ENCODE results near the gene OR56A3.
"Not testable (repeated sequence)": the region's sequence is repeated elsewhere in the genome, so short reads cannot be mapped to it uniquely, and the experiment has no call there.

OR56A3 gene

DNA sequence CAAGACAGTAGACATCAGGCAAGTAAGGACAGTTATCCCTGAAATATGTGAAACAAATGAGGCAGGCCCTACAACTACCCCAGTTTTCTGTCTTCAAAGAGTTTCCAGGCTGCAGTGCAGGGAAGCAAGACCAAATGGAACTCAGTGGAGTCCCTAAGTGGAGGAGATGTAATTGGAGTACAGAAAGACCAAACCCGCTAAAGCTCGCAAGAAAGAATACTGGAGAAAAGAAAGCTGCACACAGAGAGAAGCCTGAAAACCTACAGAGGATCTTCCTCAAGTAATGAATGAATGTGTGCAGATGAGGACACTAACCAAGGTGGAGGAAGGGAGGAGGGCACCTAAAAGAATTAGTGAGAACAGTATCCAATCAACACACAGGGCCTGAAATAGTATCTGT is 1.3 kb upstream of the OR56A3 start:
- H3K9me3 ChIP-seq (ENCODE audit: control insufficient read depth, insufficient read depth, low read length): peaks cover 5% of the 10 kb centered on the region; the same call in 1 of the 2 replicates
- no peak overlapping the region for H3K27ac ChIP-seq (ENCODE audit: low read depth, low read length)
- H3K36me3 ChIP-seq (ENCODE audit: control insufficient read depth, low read length): no peaks in the 10 kb centered on the region
- H3K9me2 ChIP-seq (replicated peaks; ENCODE audit: control insufficient read depth, low read length): no peaks in the 10 kb centered on the region
- H3K4me2 ChIP-seq (ENCODE audit: low read length): no peak overlapping the region
- H4K20me1 ChIP-seq (ENCODE audit: control insufficient read depth, insufficient read depth, low read depth, low read length): no peaks in the 10 kb centered on the region
- H3K79me2 ChIP-seq (ENCODE audit: control insufficient read depth, low read length): no peaks in the 10 kb centered on the region
- H3K27me3 ChIP-seq (ENCODE audit: control insufficient read depth, low read length): peaks cover 14% of the 10 kb centered on the region
- H3K4me3 ChIP-seq (ENCODE audit: low read length): no peak overlapping the region
- no peaks in the 10 kb centered on the region for H3F3A ChIP-seq (ENCODE audit: control insufficient read depth, insufficient read depth)
- no peaks in the 10 kb centered on the region for H3K4me1 ChIP-seq (ENCODE audit: control insufficient read depth, low read length)
- TF ChIP-seq, protein P1, sequence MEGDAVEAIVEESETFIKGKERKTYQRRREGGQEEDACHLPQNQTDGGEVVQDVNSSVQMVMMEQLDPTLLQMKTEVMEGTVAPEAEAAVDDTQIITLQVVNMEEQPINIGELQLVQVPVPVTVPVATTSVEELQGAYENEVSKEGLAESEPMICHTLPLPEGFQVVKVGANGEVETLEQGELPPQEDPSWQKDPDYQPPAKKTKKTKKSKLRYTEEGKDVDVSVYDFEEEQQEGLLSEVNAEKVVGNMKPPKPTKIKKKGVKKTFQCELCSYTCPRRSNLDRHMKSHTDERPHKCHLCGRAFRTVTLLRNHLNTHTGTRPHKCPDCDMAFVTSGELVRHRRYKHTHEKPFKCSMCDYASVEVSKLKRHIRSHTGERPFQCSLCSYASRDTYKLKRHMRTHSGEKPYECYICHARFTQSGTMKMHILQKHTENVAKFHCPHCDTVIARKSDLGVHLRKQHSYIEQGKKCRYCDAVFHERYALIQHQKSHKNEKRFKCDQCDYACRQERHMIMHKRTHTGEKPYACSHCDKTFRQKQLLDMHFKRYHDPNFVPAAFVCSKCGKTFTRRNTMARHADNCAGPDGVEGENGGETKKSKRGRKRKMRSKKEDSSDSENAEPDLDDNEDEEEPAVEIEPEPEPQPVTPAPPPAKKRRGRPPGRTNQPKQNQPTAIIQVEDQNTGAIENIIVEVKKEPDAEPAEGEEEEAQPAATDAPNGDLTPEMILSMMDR (IDR thresholded peaks at IDR 0.05; ENCODE audit: low read depth, low read length, poor library complexity, severe bottlenecking): no peak
- no peak for TF ChIP-seq EZH2phosphoT487 (IDR thresholded peaks at IDR 0.05; ENCODE audit: borderline replicate concordance, low read length)

DNA sequence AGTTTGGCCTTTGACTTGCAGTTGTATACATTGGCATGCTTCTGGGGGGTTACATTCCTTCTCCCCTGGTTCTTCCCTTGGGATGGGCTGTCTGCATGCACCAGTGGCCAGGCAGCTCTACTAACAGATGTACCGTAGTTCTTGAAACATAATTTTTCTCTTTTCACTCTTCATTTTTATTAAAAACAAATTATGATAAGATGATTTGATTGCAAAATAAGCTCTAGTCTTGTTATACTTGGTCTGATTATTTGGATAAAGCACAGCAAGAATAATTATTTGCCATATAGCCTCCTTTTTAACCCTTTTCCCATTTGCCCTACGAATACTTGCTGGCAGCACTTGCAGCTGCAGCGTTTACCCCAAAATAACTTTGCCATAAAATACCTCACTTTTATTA is 13.5 kb downstream of the OR56A3 start:
- Histone ChIP-seq H3K9me2 (replicated peaks; ENCODE audit: control insufficient read depth, low read length) (no peaks in the 10 kb centered on the region), H3F3A (ENCODE audit: control insufficient read depth, insufficient read depth) (no peaks in the 10 kb centered on the region), H3K4me2 (ENCODE audit: low read length) (no peak overlapping the region), H3K36me3 (ENCODE audit: control insufficient read depth, low read length) (no peaks in the 10 kb centered on the region), H3K27me3 (ENCODE audit: control insufficient read depth, low read length) (0 out of 2 replicates have a peak, but pooled peaks cover 3% of the 10 kb centered on the region), H3K27ac (ENCODE audit: low read depth, low read length) (no peak overlapping the region), H4K20me1 (ENCODE audit: control insufficient read depth, insufficient read depth, low read depth, low read length) (no peaks in the 10 kb centered on the region), H3K9me3 (ENCODE audit: control insufficient read depth, insufficient read depth, low read length) (no peaks in the 10 kb centered on the region), H3K79me2 (ENCODE audit: control insufficient read depth, low read length) (no peaks in the 10 kb centered on the region), H3K4me3 (ENCODE audit: low read length) (no peak overlapping the region), H3K4me1 (ENCODE audit: control insufficient read depth, low read length) (no peaks in the 10 kb centered on the region)
- TF ChIP-seq, protein P1 (IDR thresholded peaks at IDR 0.05; ENCODE audit: low read depth, low read length, poor library complexity, severe bottlenecking): no peak
- no peak for TF ChIP-seq EZH2phosphoT487 (IDR thresholded peaks at IDR 0.05; ENCODE audit: borderline replicate concordance, low read length)

DNA sequence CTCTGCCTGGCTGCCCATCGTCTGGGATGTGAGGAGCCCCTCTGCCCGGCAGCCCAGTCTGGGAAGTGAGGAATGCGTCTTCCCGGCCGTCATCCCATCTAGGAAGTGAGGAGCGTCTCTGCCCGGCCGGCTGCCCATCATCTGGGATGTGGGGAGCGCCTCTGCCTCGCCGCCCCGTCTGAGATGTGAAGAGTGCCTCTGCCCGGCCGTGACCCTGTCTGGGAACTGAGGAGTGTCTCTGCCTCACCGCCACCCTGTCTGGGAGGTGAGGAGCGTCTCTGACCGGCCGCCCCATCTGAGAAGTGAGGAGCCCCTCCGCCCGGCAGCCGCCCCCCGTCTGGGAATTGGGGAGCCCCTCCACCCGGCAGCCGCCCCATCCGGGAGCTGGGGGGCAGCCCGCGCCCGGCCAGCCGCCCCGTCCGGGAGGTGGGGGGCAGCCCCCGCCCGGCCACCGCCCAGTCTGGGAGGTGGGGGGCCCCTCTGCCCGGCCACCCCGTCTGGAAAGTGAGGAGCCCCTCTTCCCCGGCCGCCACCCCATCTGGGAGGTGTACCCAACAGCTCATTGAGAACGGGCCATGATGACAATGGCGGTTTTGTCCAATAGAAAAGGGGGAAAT is 18.8 kb downstream of the OR56A3 start:
- not testable (repeated sequence) for H3K4me1 ChIP-seq (ENCODE audit: control insufficient read depth, low read length); H3K9me2 ChIP-seq (replicated peaks; ENCODE audit: control insufficient read depth, low read length); H3K36me3 ChIP-seq (ENCODE audit: control insufficient read depth, low read length); H3F3A ChIP-seq (ENCODE audit: control insufficient read depth, insufficient read depth); H3K27ac ChIP-seq (ENCODE audit: low read depth, low read length); H4K20me1 ChIP-seq (ENCODE audit: control insufficient read depth, insufficient read depth, low read depth, low read length); H3K27me3 ChIP-seq (ENCODE audit: control insufficient read depth, low read length); H3K4me3 ChIP-seq (ENCODE audit: low read length); H3K9me3 ChIP-seq (ENCODE audit: control insufficient read depth, insufficient read depth, low read length); H3K79me2 ChIP-seq (ENCODE audit: control insufficient read depth, low read length); H3K4me2 ChIP-seq (ENCODE audit: low read length)

DNA sequence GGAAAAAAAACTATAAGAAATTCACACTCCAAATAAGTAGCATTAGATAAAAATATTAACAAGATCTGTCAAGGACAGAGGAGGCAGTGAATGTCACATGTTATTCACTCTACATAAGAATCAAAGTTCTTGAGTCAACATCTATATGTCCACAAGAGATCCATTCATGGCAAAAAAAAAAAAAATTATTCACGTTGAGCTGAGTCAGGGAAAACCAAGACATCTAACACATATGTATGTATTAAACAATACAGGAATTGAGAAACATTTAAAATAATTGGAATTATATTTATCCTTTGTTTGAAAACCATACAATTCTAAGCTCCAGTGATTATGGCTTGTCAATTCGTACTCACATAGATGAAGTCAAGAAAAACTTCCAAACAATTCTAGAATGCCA is 24.9 kb downstream of the OR56A3 start:
- Histone ChIP-seq H3F3A (ENCODE audit: control insufficient read depth, insufficient read depth) (no peaks in the 10 kb centered on the region), H3K27me3 (ENCODE audit: control insufficient read depth, low read length) (no peaks in the 10 kb centered on the region), H3K79me2 (ENCODE audit: control insufficient read depth, low read length) (no peaks in the 10 kb centered on the region), H3K9me3 (ENCODE audit: control insufficient read depth, insufficient read depth, low read length) (no peaks in the 10 kb centered on the region), H3K27ac (ENCODE audit: low read depth, low read length) (no peak overlapping the region), H3K4me1 (ENCODE audit: control insufficient read depth, low read length) (no peaks in the 10 kb centered on the region), H4K20me1 (ENCODE audit: control insufficient read depth, insufficient read depth, low read depth, low read length) (no peaks in the 10 kb centered on the region), H3K4me3 (ENCODE audit: low read length) (no peak overlapping the region), H3K4me2 (ENCODE audit: low read length) (no peak overlapping the region), H3K9me2 (replicated peaks; ENCODE audit: control insufficient read depth, low read length) (no peaks in the 10 kb centered on the region), H3K36me3 (ENCODE audit: control insufficient read depth, low read length) (no peaks in the 10 kb centered on the region)
- no peak for TF ChIP-seq EZH2phosphoT487 (IDR thresholded peaks at IDR 0.05; ENCODE audit: borderline replicate concordance, low read length)
- TF ChIP-seq, protein P1 (IDR thresholded peaks at IDR 0.05; ENCODE audit: low read depth, low read length, poor library complexity, severe bottlenecking): no peak
